ENCODE results near the gene CACNA1B. TPM values are rescaled to one million over a fixed set of nuclear protein-coding genes. Genes with fewer than 3 reads are reported as not detected.

Gene CACNA1B
- total and polyA plus RNA-seq, 8 donors: 0.15 to 0.34 (median 0.29) TPM; not detected in 1

DNA sequence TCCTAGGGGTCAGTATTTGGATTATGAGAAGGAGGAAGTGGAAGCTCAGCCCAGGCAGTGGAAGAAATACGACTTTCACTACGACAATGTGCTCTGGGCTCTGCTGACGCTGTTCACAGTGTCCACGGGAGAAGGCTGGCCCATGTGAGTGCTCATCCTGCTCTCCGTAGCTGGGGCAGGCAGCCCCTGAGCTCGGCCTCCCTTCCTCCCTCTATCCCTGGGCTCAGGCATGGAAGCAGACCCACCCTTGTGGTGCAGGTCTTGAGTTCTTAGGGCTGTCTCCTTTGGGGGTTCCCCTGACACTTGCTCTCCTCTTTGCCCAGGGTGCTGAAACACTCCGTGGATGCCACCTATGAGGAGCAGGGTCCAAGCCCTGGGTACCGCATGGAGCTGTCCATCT, 180.1 kb downstream of the CACNA1B start:
- ATAC-seq: no peak

DNA sequence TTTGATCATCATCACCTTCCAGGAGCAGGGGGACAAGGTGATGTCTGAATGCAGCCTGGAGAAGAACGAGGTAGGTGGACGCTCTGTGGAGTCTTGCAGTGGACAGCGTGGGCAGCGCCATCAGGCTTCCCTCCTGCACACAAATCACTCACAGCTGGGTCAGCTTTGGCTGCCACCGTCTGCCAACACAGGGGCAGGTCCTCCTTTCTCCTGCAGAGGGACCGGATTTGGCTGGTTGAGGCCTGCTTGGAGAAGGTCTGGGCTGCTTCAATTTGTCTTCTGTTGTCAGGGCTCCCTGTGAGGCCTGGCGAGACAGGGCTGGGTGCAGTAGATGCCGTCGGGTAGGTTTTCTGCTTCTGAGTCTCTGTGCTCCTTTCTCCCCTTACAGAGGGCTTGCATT, 180.6 kb downstream of the CACNA1B start:
- H3K36me3 ChIP-seq: no peaks in the 10 kb centered on the region
- intact Hi-C loops (cut with DNase I): no loop called here
- H3K4me1 ChIP-seq: no peaks in the 10 kb centered on the region
- TF ChIP-seq, protein P1, sequence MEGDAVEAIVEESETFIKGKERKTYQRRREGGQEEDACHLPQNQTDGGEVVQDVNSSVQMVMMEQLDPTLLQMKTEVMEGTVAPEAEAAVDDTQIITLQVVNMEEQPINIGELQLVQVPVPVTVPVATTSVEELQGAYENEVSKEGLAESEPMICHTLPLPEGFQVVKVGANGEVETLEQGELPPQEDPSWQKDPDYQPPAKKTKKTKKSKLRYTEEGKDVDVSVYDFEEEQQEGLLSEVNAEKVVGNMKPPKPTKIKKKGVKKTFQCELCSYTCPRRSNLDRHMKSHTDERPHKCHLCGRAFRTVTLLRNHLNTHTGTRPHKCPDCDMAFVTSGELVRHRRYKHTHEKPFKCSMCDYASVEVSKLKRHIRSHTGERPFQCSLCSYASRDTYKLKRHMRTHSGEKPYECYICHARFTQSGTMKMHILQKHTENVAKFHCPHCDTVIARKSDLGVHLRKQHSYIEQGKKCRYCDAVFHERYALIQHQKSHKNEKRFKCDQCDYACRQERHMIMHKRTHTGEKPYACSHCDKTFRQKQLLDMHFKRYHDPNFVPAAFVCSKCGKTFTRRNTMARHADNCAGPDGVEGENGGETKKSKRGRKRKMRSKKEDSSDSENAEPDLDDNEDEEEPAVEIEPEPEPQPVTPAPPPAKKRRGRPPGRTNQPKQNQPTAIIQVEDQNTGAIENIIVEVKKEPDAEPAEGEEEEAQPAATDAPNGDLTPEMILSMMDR (IDR thresholded peaks at IDR 0.05): no peak
- no peak overlapping the region for H3K4me3 ChIP-seq
- DNase-seq: peak in 1 of 4 donors; percentile 10
- ATAC-seq: no peak
- H3K9me3 ChIP-seq: no peaks in the 10 kb centered on the region
- peaks cover 0 to 10% of the 10 kb centered on the region in 2 donors for H3K27me3 ChIP-seq
- H3K27ac ChIP-seq: no peak overlapping the region

More for the DNA sequence above, 180.1 kb downstream of the CACNA1B start:
- H3K36me3 ChIP-seq: no peaks in the 10 kb centered on the region
- DNase-seq: peak in 1 of 4 donors; percentile 16
- intact Hi-C loops (cut with DNase I): no loop called here
- H3K27ac ChIP-seq: no peak overlapping the region
- no peaks in the 10 kb centered on the region for H3K4me1 ChIP-seq
- H3K4me3 ChIP-seq: no peak overlapping the region
- H3K9me3 ChIP-seq: no peaks in the 10 kb centered on the region
- TF ChIP-seq, protein P1 (IDR thresholded peaks at IDR 0.05): no peak
- H3K27me3 ChIP-seq: peaks cover 0 to 10% of the 10 kb centered on the region in 2 donors

DNA sequence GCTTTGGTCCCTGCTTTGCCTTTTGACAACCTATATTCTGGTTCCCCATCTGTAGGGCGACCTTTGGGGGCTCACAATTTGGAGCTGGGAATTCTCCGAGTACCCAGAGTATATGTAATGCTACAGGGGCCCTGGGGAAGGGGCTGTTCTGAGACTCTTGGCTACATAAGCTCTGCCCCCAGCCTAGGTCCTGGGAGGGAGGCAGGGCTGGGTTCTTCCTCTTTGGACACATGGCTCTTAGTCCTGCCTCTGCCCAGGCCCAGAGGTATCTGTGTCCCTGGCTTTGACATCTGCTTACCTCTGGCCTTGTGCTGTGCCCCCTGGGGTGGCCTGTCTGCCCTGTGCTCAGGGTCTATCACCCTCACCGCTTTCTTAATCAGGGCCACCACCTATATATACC, 181.6 kb downstream of the CACNA1B start:
- H3K4me3 ChIP-seq: no peak overlapping the region
- no peak for ATAC-seq
- H3K9me3 ChIP-seq: no peaks in the 10 kb centered on the region
- H3K4me1 ChIP-seq: no peaks in the 10 kb centered on the region
- intact Hi-C loops (cut with DNase I): no loop called here
- DNase-seq: peak in 2 of 4 donors; percentile 8 to 31
- TF ChIP-seq, protein P1 (IDR thresholded peaks at IDR 0.05): no peak
- peaks cover 0 to 4% of the 10 kb centered on the region in 2 donors for H3K27me3 ChIP-seq
- H3K36me3 ChIP-seq: no peaks in the 10 kb centered on the region
- H3K27ac ChIP-seq: no peak overlapping the region

DNA sequence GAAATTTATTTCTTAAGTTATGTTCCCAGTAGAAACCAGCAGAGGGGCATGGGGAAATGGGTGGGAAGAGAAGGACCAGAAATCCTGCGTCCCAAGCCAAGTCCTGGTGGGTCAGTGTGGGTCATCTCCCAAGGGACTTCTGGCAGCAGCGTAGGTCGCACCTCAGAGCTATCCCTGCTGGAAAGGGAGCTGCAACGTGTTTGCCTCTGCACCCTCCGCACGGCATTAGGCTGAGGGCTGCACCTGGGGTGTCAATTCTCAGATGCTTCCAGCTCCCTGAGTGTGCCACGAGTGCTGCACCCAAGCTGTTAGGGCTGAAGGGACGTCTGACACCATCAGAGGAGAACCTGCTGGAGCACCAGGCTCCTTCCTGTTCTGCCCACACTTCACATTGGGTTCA, 182.8 kb downstream of the CACNA1B start:
- no peak overlapping the region for H3K27ac ChIP-seq
- TF ChIP-seq, protein P1 (IDR thresholded peaks at IDR 0.05): no peak
- no peak overlapping the region for H3K4me3 ChIP-seq
- H3K4me1 ChIP-seq: no peaks in the 10 kb centered on the region
- H3K27me3 ChIP-seq: peaks cover 0 to 7% of the 10 kb centered on the region in 2 donors
- DNase-seq (peak in 2 of 4 donors; percentile 8 to 31), ATAC-seq (no peak)
- no peaks in the 10 kb centered on the region for H3K9me3 ChIP-seq
- intact Hi-C loops (cut with DNase I): no loop called here
- no peaks in the 10 kb centered on the region for H3K36me3 ChIP-seq

DNA sequence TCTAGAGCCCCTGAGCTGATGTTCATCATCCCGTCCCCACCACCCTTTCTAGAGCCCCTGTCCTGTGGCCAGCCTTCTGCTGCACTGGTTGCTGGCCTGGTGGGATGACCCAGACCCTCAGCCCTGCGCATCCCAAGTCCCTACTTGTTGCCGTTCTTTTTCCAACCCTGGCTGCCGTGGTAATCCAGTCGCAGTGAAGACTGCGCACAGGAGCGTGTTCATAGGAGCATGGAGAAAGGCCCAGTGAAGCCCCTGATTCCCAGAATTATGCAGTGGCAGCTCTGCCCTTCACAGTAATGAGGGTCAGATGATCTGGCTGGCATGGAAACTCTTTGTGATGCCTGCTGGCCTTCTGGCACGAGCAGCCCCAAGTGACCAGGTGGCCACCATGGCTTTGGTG, 183.3 kb downstream of the CACNA1B start:
- Histone ChIP-seq H3K4me1 (no peaks in the 10 kb centered on the region), H3K9me3 (no peaks in the 10 kb centered on the region), H3K4me3 (no peak overlapping the region), H3K27me3 (peaks cover 0 to 12% of the 10 kb centered on the region in 2 donors), H3K36me3 (no peaks in the 10 kb centered on the region), H3K27ac (no peak overlapping the region)
- intact Hi-C loops (cut with DNase I): no loop called here
- TF ChIP-seq, protein P1 (IDR thresholded peaks at IDR 0.05): no peak
- DNase-seq (peak in 2 of 4 donors; percentile 14 to 17), ATAC-seq (no peak)

All from left lung (tissue), 10 donors.